GM18517 (cell line): ENCODE measurements around the gene STXBP6.

Experiments used
- ATAC-seq: cut with Tn5 transposase; IDR thresholded peaks from one replicate; pipeline ENCODE4 v1.9.1; 2021; ENCODE audit warnings: mild to moderate bottlenecking, moderate library complexity; ENCODE audit not compliant: unreplicated experiment

Gene STXBP6

DNA sequence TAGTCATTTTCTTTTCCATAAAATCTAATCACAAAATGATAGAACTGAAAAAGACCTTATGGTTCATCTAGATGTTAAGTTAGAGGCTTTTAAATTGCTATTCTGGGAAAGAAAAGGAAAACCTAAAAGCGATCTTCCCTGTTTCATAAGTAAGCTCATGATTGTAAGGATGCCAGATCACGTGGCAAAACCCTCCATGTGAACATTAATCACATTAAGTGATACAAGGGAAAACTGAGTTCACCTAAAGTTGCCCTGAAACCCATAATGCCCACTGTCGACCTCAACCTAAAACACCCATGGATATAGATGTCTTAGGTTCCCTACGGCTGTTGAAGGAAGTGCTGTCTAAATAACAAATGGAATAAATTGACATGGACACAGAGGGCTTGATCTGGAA, 3.0 kb upstream of the STXBP6 start:
- no peak for ATAC-seq

DNA sequence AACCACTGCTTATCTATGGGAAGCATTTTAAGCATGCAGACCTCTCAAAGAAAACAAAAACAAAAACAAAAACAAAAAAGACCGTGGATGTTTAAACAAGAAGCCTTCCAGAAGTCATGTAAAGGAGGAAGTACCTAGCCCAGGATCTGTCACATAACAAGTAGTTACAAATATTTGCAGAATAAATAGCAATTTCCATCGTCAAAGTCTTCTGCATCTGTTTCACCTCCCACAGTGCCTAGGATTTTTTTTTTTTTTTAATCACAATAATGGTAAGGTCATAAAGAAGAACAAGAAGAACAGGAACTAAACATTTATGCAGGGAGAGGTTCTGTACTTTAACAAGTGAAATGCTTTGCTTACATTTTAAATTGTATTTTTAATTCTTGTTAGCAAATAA, 2.4 kb upstream of the STXBP6 start:
- no peak for ATAC-seq

DNA sequence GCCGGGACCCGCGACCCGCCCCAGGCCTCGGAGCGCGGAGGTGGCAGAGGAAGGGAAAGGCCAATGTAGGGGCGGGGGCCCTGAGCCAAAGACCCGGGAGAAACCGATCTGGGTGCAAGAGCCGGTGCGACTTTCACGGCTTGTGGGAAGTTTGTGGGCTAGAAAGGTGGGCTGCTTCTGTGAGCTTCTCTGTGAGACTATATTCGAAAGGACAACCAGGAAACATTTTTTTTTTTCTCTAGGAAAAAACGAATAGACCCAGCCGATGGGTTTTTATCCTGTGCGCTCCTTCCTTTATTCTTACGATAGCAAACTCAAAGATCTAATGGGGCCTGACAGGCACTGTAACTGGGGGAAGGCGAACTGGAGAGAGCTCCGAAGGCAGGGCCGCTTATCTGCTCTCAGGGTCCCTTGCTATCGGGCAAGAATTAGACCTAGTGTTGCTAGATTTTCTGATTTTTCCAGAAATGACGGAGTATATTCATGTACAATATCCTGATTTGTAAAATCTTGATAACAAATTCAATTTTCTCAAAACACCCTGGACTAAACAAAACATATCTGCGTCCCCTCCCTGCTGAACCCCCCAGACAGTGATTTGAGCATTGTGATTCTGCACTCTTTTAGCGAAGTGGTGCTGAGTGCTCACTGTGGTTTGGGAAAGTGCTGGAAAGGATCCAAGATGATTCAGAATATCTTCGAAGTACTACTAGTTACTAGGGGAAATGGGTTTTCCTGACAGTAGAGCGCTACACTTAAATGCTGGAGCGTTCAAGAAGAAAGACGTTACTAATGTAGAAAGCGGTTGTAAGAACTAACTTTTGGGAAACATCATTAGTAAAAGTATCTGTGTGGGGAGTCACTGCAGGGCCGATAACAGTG, 563 bp upstream of the STXBP6 start:
- no peak for ATAC-seq

DNA sequence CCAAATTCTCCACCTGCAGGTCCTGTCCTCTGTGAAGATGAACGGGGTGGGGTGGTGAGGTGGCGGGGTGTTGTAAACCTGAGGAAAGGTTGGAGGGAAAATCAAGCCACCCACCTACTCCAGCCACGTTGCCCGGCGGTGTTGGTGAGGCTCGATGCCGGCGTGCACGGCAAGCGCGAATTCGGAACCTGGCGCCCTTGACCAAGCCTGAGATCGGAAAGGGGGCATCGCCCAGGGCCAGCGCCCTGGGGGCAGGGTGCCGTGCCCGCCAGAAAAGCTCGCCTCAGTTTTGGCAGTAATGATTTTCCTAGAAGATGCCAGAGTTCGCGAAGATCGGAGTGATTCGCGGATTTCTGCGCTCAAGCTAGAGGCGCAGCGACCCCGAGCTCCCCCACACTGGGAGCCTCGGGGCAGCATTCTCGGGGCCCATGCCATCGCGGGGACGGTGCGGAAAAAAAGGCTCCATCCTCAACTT, 817 bp downstream of the STXBP6 start:
- ATAC-seq = no peak

DNA sequence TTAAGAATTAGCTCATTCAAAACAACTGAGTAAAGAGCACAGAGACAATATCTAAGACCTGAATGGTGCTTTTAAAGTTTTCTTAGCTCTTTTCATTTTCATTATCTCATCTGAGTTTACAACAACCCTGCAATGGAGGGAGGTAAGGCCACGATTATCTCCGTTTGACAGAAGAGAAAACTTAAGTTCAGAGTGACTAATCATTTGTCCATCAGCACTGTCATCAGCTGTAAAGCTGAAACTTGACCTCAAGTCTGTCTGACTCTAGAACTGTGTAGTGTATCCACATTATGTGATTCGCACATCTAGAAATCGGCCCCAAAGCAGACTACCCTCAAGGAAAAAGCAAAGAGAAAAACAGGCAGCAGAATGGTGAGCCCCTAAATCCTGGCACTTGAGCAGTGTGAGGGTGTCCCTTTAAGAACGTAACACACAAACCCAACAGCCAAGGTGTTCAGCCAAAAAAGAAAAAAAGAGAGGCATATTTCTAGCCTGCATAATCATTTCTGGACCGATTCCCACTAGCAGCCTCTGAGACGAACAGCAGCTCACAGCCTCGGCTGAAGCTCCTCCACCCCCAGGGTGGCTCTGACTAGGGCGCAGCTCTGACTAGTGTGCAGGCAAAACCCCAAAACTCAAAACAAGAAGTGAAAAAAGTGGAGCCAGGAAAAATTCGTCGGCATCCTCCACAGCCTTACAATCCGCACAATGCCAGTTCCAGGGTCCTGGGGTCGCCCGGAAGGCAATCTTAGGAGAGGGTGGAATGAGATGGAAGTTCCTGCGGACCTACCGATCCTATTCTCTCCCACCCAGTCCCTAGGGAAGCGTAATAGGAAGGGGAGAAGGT, 1.6 kb downstream of the STXBP6 start:
- no peak for ATAC-seq

DNA sequence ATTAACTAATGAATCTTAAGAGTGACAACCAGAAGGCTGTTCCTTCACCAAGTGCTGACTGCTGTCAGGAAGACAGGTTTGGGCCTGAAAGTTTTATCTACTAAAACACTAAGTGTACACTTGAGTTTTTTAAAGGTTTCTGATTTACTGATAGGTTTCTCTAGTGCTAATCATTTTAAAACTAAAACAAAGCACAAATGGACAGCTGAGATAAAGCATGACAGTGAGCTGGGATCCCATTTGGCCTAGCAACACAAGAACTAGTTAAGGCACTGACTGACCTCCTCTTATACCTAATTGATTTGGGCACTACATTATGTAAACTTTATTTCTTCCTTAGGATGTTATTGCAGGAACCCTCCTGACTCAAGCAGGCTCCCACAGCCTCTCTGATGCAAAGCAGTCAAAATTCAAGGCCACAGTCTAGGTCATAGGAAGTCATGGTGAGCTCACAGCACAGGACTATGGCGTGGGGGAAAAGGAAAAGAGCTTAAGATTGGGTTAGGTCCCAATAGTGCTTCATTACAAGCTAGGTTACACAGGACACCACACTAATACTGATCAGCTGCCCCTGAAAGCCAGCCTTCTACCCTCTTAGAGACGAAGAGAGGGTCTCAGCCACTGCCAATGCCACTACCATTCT, 3.5 kb downstream of the STXBP6 start:
- no peak for ATAC-seq

DNA sequence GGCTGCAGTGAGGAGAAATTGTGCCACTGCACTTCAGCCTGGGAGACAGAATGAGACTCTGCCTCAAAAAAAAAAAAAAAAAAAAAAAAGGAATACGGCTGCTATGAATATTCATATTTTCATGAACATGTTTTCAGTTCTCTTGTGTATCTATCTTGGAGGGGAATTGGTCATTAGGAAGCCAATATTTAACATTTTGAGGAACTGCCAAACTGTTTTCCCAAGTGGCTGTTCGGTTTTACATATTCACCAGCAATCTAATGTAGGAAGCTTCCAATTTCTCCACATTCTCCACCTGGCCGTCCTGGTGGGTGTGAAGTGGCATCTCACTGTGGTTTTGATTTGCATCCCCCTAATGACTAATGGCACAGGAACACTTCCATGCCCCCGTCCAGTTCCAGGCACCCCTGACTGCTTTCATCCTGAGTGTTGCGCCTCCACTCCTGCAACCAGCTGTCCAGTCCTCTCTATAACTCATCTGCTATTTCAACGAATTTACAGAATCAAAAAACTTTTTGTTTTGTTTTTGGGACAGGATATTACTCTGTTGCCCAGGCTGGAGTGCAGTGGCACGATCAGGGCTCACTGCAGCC, 5.7 kb downstream of the STXBP6 start:
- no peak for ATAC-seq

DNA sequence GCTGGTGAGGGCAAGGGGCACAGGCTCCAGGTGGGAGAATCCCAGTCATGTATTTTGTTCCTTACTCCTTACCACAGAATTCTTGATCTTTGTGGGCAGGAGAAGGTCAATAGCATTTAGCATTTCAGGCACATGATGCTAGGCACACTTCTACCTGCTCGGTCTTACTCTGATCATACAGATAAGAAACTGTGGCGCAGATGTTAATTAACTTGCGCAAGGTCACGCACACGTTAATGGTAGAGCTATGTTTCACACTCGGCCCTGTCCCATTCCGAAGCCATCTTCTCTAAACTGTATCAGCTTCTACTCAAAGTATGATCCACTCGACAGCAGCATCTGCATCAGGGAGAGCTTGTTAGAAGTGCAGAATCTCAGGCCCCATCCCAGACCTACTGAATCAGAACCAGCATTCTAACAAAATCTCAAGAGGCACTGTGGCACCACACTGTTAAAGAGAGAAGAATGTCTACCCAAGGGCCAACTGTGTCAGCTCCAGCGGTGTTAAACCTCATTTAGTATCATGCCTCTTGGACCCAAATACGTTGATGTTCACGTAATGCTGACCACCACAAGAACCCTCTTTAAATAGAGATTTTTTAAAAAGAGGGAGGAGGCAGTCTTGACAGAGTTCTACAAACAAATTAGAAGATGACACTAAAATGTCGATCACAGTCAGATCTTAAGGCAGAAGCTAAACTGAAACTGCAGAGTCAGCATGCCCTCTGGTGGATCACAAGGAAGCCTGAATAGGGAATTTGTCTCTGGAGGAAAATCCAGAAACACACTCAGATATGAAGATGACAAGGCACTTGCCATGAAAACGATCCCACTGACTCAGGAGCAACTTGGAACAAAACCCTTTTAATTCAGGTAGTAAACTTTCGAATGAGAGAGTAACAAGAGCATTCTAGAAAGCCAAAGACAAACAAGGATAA, 7.3 kb downstream of the STXBP6 start:
- no peak for ATAC-seq

DNA sequence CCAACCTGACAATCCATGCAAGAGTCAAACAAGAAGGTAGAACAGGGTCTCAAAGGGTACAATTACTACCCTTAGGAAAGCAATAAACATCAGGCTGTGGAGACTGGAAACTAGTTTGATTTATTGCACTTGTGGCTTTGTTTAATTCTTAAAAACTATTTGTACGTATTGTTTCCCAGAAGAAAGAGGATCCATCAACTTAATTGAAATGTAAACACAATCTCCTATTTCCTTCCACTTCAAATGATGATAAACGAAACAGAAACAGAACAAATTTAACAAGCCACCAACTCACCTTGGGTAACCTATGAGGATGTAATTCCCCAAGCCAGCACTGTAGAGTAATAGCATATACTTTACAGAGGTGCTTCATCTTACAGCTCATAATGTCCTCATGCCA, 8.0 kb downstream of the STXBP6 start:
- ATAC-seq = no peak

DNA sequence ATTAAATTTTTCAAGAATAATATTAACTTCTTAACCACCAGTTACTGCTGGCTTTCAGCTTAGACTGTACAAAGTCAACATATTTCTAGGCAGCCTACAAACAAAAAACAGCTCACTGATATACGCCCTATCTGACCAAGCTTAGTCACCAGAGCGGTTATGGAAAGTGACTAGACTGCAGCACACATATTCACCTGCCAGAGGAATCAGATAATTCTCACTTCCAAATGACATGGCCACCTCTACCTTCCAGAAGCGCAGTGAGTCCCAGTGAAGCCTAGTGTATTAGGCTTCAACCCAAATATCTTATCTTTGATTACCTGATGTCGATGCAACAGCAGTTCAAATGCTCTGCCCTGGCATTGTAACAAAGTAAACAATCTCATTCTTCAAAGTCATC, 8.5 kb downstream of the STXBP6 start:
- ATAC-seq = no peak

DNA sequence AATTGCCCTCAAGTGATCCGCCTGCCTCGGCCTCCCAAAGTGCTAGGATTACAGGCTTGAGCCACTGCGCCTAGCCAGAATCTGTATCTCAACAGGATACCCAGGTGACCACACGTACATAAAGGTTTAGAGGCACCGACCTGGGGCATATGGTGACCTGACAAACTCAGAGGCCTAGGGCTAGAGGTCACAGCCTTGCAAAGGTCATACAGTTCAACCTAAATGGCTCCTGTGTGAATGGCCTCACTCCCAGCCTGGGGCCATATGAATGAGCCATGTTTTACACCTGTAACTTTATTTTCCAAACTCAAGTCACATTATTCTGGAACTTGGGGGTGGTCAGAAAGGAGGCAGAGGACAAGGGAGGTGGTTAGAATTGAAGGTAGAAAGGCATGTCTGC, 10.0 kb downstream of the STXBP6 start:
- no peak for ATAC-seq

DNA sequence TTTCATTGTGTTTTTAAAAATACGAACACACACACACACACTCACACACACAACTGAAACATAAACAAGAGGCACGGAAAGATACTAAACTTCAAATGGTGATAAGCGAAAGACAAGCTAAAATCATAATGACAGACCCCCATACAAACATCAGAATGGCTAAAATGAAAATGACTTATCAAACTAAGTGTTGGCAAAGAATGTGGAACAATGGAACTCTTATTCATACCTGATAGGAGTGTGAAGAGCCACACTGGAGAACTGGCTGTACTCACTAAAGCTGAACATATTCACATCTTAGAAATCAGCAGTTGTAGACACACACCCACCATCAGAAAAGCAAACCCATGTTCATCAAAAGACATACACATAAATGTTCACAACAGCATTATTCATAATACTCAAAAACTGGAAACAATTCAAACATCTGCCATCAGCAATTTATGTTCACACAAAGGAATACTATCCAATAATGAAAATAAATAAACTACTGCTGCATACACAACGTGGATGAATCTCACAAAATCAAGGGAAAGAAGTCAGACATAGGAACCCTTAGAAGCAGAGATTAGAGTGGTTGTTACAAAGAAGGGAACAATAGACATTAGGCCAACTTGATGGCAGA, 11.8 kb downstream of the STXBP6 start:
- no peak for ATAC-seq

DNA sequence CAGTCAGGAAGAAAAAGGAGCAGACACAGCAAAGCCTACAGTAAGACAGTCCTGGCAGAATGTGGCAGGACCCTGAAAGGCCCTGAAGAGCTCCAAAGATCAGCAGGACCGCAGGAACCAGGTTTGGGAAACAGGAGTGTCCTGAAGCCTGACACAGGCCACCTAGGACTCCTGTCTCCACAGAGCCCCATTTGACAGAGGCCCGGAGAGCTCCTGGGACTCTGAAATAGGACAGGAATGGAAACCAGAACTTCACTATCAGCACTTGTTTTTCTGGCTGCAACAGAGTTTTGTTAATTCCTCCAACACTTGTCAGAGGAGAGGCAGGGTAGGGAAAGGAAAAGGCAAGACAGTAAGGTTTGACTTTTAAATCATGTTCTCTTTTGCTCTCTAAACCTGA, 12.9 kb downstream of the STXBP6 start:
- no peak for ATAC-seq

DNA sequence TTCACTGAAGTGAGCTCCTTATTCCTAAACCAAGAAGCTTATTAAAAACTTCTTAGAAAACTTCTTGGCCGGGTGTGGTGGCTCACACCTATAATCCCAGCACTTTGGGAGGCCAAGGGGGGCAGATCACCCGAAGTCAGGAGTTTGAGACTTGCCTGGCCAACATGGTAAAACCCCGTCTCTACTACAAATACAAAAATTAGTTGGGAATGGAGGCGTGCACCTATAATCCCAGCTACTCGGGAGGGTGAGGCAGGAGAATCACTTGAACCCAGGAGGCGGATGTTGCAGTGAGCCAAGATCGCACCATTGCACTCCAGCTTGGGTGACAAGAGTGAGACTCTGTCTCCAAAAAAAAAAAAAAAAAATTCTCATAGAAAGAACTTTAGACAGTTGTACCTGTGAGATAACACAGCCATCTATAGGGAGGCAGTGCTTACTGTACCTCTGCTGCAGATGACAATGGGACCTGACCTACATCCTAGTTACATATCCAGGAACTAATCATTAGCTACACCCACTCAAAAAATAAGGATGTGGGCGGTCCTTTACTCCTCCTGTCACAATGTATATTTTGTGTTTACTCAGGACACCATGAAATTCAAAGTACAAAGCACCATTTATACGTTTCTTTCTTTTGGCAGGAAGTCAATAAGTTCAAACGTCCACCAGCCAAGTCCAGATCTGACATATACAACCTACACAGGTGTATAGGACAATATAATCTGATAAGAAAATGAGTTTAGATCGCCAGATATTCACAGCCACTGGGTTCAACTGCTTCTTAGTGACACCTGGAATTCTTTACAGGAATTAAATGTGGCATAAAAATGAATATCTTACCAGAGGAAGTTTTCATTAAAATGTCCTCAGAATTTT, 14.9 kb downstream of the STXBP6 start:
- ATAC-seq = no peak

DNA sequence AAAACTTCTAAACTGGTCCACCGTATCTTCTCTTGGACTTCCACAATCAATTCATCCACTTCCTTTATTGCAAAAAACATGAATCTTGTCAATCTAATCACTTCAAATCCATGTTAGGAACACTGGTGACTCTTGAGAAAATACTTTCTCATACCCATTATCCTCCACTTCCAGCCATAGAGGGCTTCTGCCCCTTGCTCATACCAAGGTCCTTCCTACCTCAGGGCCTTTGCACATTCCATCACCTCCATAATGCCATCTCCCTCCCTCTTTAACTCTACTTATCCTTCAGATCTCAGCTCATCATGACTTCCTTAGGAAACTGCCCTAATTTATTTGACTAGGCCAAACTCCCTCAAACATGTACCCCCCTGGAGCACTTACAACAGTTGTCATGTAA, 16.6 kb downstream of the STXBP6 start:
- ATAC-seq = no peak

DNA sequence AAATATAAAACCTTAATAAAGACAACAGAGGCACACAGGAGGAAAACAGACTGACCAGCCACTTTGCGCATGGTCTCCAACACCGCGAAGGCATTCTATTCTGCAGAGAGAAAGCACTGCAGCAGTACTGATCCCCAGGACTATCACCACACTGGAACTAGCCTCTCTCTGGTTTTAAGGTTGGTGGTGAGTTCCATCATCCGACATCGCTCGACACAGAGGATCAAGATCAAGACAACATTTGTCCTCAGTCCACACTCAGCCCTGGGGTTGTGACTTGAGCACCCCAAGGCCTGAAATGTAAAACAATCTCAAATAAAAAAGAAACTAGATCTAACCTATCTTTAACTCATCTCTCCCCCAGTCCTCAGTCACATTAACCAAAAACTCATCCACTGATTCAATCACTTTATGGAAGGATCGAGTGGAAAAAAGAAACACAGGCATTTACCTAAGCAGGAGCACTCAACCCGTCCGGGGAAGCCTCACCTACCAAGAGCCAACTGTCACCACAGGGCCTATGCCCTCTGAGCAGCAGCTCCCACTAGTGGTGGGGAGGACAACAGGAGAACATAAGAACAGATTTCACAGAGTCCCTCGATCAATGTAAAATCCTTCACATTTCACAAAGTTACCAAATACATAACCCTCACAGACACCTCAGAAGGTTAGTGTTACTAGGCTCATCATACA, 17.7 kb downstream of the STXBP6 start:
- no peak for ATAC-seq

DNA sequence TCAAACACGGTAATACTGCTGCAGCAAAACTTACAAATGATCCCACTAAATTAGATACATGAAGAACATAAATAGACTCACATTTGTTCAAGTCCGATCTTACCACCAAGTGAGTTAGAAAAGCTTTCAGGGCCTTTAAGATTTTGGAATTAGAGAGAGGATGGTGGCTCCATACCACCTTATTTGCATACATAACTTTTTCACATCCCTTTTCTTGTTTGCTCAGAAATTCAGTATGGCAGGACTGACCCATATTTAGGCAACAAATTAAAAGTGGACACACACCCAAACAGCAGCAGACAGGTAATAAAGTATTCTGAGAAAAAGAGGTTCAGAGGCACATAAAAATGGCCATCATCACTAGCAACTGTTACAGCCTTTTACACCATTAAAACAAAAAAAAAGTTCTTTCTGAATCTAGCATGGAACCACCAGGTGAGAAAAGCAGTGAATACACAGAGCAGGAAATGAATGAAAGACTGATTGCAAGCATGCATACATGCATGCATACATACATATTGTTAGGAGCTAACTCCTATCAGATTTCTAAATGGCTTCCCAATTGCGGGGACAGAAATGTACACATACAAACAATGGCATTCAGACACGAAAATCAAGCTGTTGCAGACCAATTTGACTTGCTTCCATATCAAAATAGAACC, 23.3 kb downstream of the STXBP6 start:
- no peak for ATAC-seq
